Lower leg skin (tissue), 3 donors: ENCODE measurements around the gene ARL17A.
"Not testable (repeated sequence)": the region's sequence is repeated elsewhere in the genome, so short reads cannot be mapped to it uniquely, and the experiment has no call there.

Experiments
- CTCF ChIP-seq, 3 donors: fragments of 450-650 bp; IDR thresholded peaks; one replicate each; pipeline ENCODE4 v1.5.1; 2016; ENCODE audit warnings: antibody characterized with exemption in 3 of 3, mild to moderate bottlenecking in 3 of 3, moderate library complexity in 2 of 3
- POLR2A ChIP-seq, 2 donors: fragments of 450-650 bp; IDR thresholded peaks; one replicate each; pipeline ENCODE4 v1.6.1; 2016 to 2017; ENCODE audit warnings: antibody characterized with exemption in 2 of 2, mild to moderate bottlenecking in 1 of 2, moderate library complexity in 1 of 2

GRCh38 chr17:46478823-46479222, 100.7 kb downstream of the ARL17A start:
- TF ChIP-seq CTCF, POLR2A (IDR thresholded peaks at IDR 0.05): not testable (repeated sequence)
